Keratinocyte (primary cell): Measurements from ENCODE around the gene UBAP1. TPM values are rescaled to one million over a fixed set of nuclear protein-coding genes. Genes with fewer than 3 reads are reported as not detected.

ENCODE experiments used
- DNase-seq: peaks from one replicate; pipeline ENCODE4 v3.0.0-alpha.2; 2011; ENCODE audit warnings: low read depth, missing footprints, low spot score
- FAIRE-seq: peaks from 2 replicates; lab custom pipeline; 2011; peaks lifted over from hg19 to GRCh38; lab: Jason Lieb, UNC
- H2AFZ ChIP-seq: 2 replicates; pipeline ENCODE4 v1.6.0; 2012; ENCODE audit warnings: low read length, control low read depth, inconsistent platforms; ENCODE audit not compliant: control insufficient read depth
- H3K27ac ChIP-seq: 2 replicates; pipeline ENCODE4 v1.5.1; 2011; ENCODE audit warnings: low read length; ENCODE audit not compliant: control insufficient read depth, insufficient read depth
- H3K27me3 ChIP-seq: 3 replicates; pipeline ENCODE4 v1.6.0; 2011; ENCODE audit warnings: low read length; ENCODE audit not compliant: control insufficient read depth, insufficient read depth; ENCODE audit errors: extremely low read depth
- H3K36me3 ChIP-seq, 2 experiments: 2 replicates in 1 of 2; 3 replicates in 1 of 2; pipeline ENCODE4 v1.5.1; 2011; ENCODE audit warnings: low read length in 2 of 2, mild to moderate bottlenecking in 1 of 2; ENCODE audit not compliant: control insufficient read depth in 2 of 2, insufficient read depth in 2 of 2; ENCODE audit errors: extremely low read depth in 1 of 2
- H3K4me1 ChIP-seq: 3 replicates; pipeline ENCODE4 v1.5.1; 2011; ENCODE audit warnings: low read length; ENCODE audit not compliant: control insufficient read depth, insufficient read depth; ENCODE audit errors: extremely low read depth
- H3K4me2 ChIP-seq: 3 replicates; pipeline ENCODE4 v1.6.0; 2011; ENCODE audit warnings: low read depth, low read length; ENCODE audit not compliant: control insufficient read depth, insufficient read depth; ENCODE audit errors: extremely low read depth
- H3K4me3 ChIP-seq, 3 experiments: fragments of 200-600 bp in 1 of 3; sonication (generic) in 1 of 3; 2 replicates in 2 of 3; 3 replicates in 1 of 3; pipeline ENCODE4 v1.5.1; 2011 to 2016; ENCODE audit warnings: low read length in 3 of 3, mild to moderate bottlenecking in 3 of 3, control low read depth in 2 of 3, inconsistent platforms in 1 of 3, low read depth in 1 of 3, mixed read lengths in 1 of 3, mixed run types in 1 of 3, moderate library complexity in 1 of 3; ENCODE audit not compliant: control insufficient read depth in 2 of 3, insufficient read depth in 2 of 3; ENCODE audit errors: extremely low read depth in 1 of 3
- H3K79me2 ChIP-seq: 2 replicates; pipeline ENCODE4 v1.6.0; 2012; ENCODE audit warnings: low read length; ENCODE audit not compliant: control insufficient read depth, insufficient read depth
- H3K9ac ChIP-seq: 3 replicates; pipeline ENCODE4 v1.6.0; 2011; ENCODE audit warnings: low read length; ENCODE audit not compliant: control insufficient read depth, insufficient read depth; ENCODE audit errors: extremely low read depth
- H3K9me1 ChIP-seq: 3 replicates; pipeline ENCODE4 v1.6.0; 2011; ENCODE audit warnings: low read length; ENCODE audit not compliant: control insufficient read depth, insufficient read depth; ENCODE audit errors: extremely low read depth
- H3K9me3 ChIP-seq: 2 replicates; pipeline ENCODE4 v1.5.1; 2012; ENCODE audit warnings: low read depth, low read length; ENCODE audit not compliant: control insufficient read depth
- H4K20me1 ChIP-seq: 3 replicates; pipeline ENCODE4 v1.6.0; 2011; ENCODE audit warnings: low read length; ENCODE audit not compliant: control insufficient read depth, insufficient read depth; ENCODE audit errors: extremely low read depth
- CTCF ChIP-seq, 3 experiments: IDR thresholded peaks in 1 of 3; conservative IDR thresholded peaks in 1 of 3; optimal IDR thresholded peaks in 1 of 3; 2 replicates in 2 of 3; 3 replicates in 1 of 3; pipeline versions ENCODE3 to v1.5.1; 2011; ENCODE audit warnings: low read length in 3 of 3, mild to moderate bottlenecking in 3 of 3, moderate library complexity in 2 of 3, control low read depth in 1 of 3, inconsistent platforms in 1 of 3; ENCODE audit not compliant: insufficient read depth in 2 of 3; ENCODE audit errors: extremely low read depth in 1 of 3
- EZH2 ChIP-seq: IDR thresholded peaks from one replicate; pipeline ENCODE4 v1.6.1; 2012; ENCODE audit warnings: inconsistent platforms, mild to moderate bottlenecking, low read length, moderate library complexity
- dilution Hi-C: fragments of 300-500 bp; cut with MboI; formaldehyde crosslinking; loops from one replicate; pipeline ENCODE4 v1.7.0; 2020; ENCODE audit warnings: low sequenced_read_pairs; ENCODE audit not compliant: extremely low pct_ligation_motif_present
- polyA plus RNA-seq, 5 experiments: library from polyadenylated mRNA; depleted of rRNA in 3 of 5; stranded (reverse) in 3 of 5; stranded (forward) in 1 of 5; unstranded in 1 of 5; fragments of >200 nt; gene quantifications; 1 replicate in 1 of 5; 2 replicates in 3 of 5; 3 replicates in 1 of 5; pipeline versions ENCODE4 v1.2.1 to v1.2.3, GENCODE V29; 2011 to 2012; ENCODE audit warnings: missing spikeins in 2 of 5, low read depth in 1 of 5, low replicate concordance in 1 of 5

UBAP1 gene
- polyA plus RNA-seq, 1 donor (not counting 4 experiments of a cell fraction or from before 2014, with no cell fraction given) = 81.8 TPM

GRCh38 chr9:34169125-34169524, 9.7 kb upstream of the UBAP1 start:
- no peaks in the 10 kb centered on the region for H3K36me3 ChIP-seq
- H3K9me1 ChIP-seq = no peaks in the 10 kb centered on the region
- dilution Hi-C loops = no loop called here
- no peaks in the 10 kb centered on the region for H3K9me3 ChIP-seq
- no peak overlapping the region for H3K27ac ChIP-seq
- H3K27me3 ChIP-seq = no peaks in the 10 kb centered on the region
- no peak overlapping the region for H2AFZ ChIP-seq
- no peaks in the 10 kb centered on the region for H3K4me1 ChIP-seq
- H3K4me2 ChIP-seq = no peak overlapping the region
- no peaks in the 10 kb centered on the region for H4K20me1 ChIP-seq
- FAIRE-seq (no peak), DNase-seq (no peak)
- H3K4me3 ChIP-seq = no peak overlapping the region
- no peaks in the 10 kb centered on the region for H3K79me2 ChIP-seq
- no peak overlapping the region for H3K9ac ChIP-seq
- no peak for TF ChIP-seq EZH2
- TF ChIP-seq CTCF (optimal IDR thresholded peaks at IDR 0.05 in 1 of 3, IDR thresholded peaks at IDR 0.05 in 1 of 3, conservative IDR thresholded peaks at IDR 0.05 in 1 of 3; ENCODE audit: extremely low read depth in 1 of 3, insufficient read depth in 2 of 3, low read length in 3 of 3) = no peak

GRCh38 chr9:34170237-34170991, 8.4 kb upstream of the UBAP1 start:
- H4K20me1 ChIP-seq = no peaks in the 10 kb centered on the region
- H2AFZ ChIP-seq = no peak overlapping the region
- no peaks in the 10 kb centered on the region for H3K27me3 ChIP-seq
- no peaks in the 10 kb centered on the region for H3K36me3 ChIP-seq
- H3K4me1 ChIP-seq = no peaks in the 10 kb centered on the region
- no peak overlapping the region for H3K4me2 ChIP-seq
- dilution Hi-C loops = no loop called here
- H3K9ac ChIP-seq = no peak overlapping the region
- H3K9me1 ChIP-seq = no peaks in the 10 kb centered on the region
- no peak overlapping the region for H3K4me3 ChIP-seq
- TF ChIP-seq CTCF (optimal IDR thresholded peaks at IDR 0.05 in 1 of 3, IDR thresholded peaks at IDR 0.05 in 1 of 3, conservative IDR thresholded peaks at IDR 0.05 in 1 of 3; ENCODE audit: extremely low read depth in 1 of 3, insufficient read depth in 2 of 3, low read length in 3 of 3) (no peak), EZH2 (no peak)
- DNase-seq (no peak), FAIRE-seq (no peak)
- H3K9me3 ChIP-seq = no peaks in the 10 kb centered on the region
- H3K27ac ChIP-seq = no peak overlapping the region
- H3K79me2 ChIP-seq = no peaks in the 10 kb centered on the region
